ENCODE results near the gene PSMC2. TPM values are rescaled to one million over a fixed set of nuclear protein-coding genes. Genes with fewer than 3 reads are reported as not detected.

Gene PSMC2
- total and polyA plus RNA-seq, 11 donors, result 87.7 to 214 (median 123) TPM

DNA sequence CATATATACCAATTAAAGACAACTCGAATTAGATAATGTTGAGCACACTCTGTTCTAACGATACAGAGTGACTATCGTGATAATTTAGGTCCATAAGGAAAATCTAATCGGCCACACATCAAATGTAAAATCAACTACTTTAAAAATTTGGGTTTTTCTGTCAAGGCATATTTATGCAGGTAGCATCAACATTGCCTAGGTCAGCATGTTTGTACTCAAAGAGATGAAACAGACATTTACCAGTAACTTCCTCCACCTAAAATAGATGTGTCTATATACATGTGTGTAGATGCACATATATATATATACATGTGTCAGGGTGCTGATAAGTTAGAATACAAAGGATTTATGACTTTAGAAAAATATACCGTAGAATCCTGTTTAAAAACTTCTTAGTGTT is 22.0 kb downstream of the PSMC2 start:
- Histone ChIP-seq H3K27me3 (no peaks in the 10 kb centered on the region), H3K36me3 (peaks cover 0 to 63% (median 52%) of the 10 kb centered on the region in 9 donors), H3K4me1 (no peaks in the 10 kb centered on the region), H3K27ac (no peak overlapping the region), H3K4me3 (no peak overlapping the region), H3K9me3 (no peaks in the 10 kb centered on the region)
- TF ChIP-seq, protein P1, sequence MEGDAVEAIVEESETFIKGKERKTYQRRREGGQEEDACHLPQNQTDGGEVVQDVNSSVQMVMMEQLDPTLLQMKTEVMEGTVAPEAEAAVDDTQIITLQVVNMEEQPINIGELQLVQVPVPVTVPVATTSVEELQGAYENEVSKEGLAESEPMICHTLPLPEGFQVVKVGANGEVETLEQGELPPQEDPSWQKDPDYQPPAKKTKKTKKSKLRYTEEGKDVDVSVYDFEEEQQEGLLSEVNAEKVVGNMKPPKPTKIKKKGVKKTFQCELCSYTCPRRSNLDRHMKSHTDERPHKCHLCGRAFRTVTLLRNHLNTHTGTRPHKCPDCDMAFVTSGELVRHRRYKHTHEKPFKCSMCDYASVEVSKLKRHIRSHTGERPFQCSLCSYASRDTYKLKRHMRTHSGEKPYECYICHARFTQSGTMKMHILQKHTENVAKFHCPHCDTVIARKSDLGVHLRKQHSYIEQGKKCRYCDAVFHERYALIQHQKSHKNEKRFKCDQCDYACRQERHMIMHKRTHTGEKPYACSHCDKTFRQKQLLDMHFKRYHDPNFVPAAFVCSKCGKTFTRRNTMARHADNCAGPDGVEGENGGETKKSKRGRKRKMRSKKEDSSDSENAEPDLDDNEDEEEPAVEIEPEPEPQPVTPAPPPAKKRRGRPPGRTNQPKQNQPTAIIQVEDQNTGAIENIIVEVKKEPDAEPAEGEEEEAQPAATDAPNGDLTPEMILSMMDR (IDR thresholded peaks at IDR 0.05), result no peak
- no peak for TF ChIP-seq POLR2A (IDR thresholded peaks at IDR 0.05)
- 92 to 96% (median 94%) methylated on average over 5 of the region's 5 CpGs for WGBS, 4 donors
- ATAC-seq, result no peak
- intact Hi-C loops (cut with DNase I), result loop anchor here in 2 of 10 donors (5.0 to 10.0 kb wide), 2 partner anchors 57 to 65 kb away; no protein-coding TSS in a partner anchor
- DNase-seq, result no peak

DNA sequence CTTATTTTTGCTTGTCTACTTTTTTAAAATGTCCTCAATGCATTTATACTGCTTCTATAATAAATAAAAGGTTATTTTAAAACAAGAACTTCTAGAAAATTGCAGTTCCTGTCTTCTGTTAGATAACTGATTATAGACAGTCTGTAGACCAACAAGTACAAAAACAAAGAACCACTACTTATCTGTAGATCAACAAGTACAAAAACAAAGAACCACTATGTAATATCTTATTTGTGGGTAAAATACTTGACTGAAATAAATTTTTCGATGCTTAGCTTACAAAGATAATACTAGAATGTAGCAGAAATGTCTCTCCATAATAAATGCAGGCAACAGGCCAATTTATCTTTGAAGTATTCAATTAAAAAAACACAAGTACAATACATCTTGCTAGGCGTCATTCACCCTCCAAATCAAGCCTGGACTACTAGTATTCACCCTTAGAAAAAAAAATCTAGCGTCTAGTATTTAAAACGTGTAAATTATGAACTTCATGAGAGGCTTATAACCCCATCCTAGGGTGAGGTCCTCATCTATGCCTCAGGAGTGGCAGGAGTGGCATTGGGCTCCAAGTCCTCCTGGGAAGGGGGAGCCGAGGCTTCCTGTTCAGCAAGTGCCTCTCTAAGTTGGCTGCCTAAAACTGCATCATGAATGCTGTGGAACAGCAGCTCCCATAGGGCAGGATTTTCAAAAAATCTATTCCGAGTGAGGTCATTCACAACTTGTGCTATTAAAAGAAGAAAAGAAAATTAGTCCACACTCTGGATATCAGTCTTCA is 26.6 kb downstream of the PSMC2 start:
- Histone ChIP-seq H3K36me3 (peaks cover 0 to 17% (median 6%) of the 10 kb centered on the region in 9 donors), H3K27me3 (peaks cover 0 to 15% (median 0%) of the 10 kb centered on the region in 9 donors), H3K9me3 (no peaks in the 10 kb centered on the region), H3K4me1 (no peaks in the 10 kb centered on the region), H3K4me3 (no peak overlapping the region), H3K27ac (no peak overlapping the region)
- WGBS, 4 donors, result 47 to 61% (median 50%) methylated on average over 6 of the region's 6 CpGs
- DNase-seq (no peak), ATAC-seq (no peak)
- intact Hi-C loops (cut with DNase I), result no loop called here
- TF ChIP-seq POLR2A (IDR thresholded peaks at IDR 0.05), result no peak
- TF ChIP-seq, protein P1 (IDR thresholded peaks at IDR 0.05), result no peak

DNA sequence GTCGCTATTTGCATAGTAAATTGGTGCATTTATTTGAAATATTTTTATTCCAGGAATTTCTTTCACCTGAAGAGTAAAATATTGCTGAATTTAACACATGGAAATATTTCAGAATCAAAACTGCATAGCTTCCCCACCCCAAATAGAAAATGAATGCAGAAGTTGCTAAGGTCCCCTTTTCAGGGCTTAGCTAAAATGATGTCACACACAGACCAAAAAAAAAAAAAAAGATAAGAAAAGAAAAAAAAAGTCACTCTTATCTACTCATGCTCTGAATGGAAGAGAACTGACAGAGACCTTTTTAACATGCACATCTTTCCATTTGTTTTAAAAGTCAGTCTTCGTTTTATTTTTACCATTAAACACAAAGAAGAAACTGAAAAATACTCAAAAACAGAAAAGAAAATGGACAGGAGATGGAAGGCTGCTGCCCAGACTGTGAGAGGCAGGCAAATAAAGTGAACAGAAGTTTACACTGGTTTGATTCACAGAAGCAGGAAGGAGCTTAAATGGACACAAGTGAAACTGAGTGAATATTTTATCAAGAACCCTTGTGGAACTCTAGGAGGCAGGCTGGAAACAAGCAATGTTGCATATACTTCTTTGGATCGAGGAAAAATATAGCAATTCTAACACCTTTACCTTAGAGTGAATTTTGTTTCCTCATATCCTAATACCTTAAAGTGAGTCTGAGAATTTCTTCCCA is 32.0 kb downstream of the PSMC2 start:
- Histone ChIP-seq H3K4me1 (no peaks in the 10 kb centered on the region), H3K4me3 (no peak overlapping the region), H3K27me3 (peaks cover 0 to 15% (median 0%) of the 10 kb centered on the region in 9 donors), H3K9me3 (no peaks in the 10 kb centered on the region), H3K27ac (no peak overlapping the region), H3K36me3 (no peaks in the 10 kb centered on the region)
- 51 to 67% (median 63%) methylated on average over 3 of the region's 3 CpGs for WGBS, 4 donors
- no peak for TF ChIP-seq POLR2A (IDR thresholded peaks at IDR 0.05)
- TF ChIP-seq, protein P1 (IDR thresholded peaks at IDR 0.05), result no peak
- DNase-seq (no peak), ATAC-seq (no peak)
- intact Hi-C loops (cut with DNase I), result no loop called here

Measured in heart left ventricle (tissue), 16 donors.